ENCODE data around the gene WNT3.

DNA sequence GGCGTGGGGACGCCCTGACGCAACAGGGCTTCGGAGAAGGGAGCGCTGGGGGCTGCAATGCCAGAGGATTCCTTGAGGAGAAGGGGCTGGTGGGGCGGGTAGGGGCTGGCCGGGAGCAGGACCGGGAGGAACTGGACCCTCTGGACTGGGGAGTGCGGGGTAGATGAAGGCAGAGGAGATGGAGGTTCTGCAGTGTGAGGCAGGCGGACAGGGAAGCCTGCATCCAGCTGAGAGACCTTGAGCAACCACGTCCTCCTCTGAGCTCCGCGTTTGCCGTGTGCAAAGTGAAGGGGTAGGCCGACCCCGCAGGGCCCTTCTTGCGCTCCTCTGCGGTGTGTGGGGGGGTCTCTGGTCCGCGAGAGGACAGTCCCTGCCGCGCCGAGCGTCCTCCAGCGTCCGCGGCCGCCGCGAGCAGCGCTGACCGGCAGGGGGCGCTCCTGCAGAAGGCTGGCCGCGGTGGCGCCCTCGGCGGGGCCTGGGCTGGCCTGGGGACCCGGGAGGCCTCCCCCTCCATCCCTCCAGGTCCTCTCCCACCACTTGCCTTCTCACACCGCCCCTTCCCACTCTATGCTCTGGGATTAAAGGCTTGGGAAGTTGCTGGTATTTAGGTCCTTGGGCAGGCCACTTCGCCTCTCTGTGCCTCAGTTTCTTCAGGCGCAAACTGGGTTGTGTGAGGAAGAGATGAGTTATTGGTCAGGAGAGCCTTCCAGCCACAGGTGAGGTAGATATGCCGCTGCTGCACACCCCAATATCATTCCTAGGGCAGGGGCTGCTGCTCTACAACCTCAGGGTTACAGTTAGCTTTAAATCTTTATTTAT, 23.3 kb upstream of the WNT3 start:
- TF ChIP-seq EZH2phosphoT487 (IDR thresholded peaks at IDR 0.05; ENCODE audit: insufficient read depth, low read depth) (no peak), EZH2 (IDR thresholded peaks at IDR 0.05; ENCODE audit: insufficient read depth, poor library complexity, severe bottlenecking) (no peak)
